ENCODE results near the gene UGT1A3.
"Not testable (repeated sequence)": the region's sequence is repeated elsewhere in the genome, so short reads cannot be mapped to it uniquely, and the experiment has no call there.

The UGT1A3 gene

GRCh38 chr2:233740870-233741269, 12.0 kb downstream of the UGT1A3 start:
- Mint-ChIP-seq H3K27me3 (peaks cover 22% of the 10 kb centered on the region), H3K9me3 (no peaks in the 10 kb centered on the region), H3K4me3 (no peak overlapping the region), H3K27ac (no peak overlapping the region), H3K36me3 (ENCODE audit: low read depth) (no peaks in the 10 kb centered on the region), H3K4me1 (ENCODE audit: low read depth) (no peaks in the 10 kb centered on the region)

DNA sequence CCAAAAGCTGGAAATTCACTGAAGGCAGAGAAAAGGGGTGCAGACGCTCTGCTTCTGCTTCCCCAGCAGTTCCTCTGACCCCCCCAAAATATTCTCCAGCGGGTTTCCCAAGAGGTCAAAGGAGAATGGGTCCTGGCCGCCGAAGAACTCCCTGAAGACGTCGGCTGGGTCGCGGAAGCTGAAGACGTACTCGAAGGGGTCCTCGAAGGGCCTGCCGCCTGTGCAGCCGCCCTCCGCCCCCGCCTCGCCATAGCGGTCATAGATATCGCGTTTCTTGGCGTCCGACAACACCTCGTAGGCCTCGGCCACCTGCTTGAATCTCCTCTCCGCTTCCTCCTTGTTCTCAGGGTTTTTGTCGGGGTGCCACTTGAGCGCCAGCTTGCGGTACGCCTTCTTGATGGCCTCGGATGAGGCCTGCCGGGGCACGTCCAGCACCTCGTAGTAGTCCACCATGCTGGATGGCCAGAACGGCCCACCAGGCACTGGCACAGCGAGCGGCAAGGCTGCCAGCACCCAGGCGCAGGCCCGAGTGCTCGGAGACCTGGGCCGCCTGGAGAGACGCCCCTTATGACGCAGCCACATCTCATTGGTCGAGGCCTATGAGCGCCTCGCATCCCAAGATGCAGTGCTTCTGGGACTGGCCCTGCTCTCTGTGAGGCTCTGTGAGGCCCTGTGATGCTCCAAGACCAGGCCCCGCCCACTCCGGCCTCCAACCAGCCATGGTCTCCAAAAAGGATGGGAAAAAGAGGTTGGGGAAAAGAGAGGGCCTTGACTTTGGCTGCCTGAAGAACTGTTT, 14.8 kb downstream of the UGT1A3 start:
- Mint-ChIP-seq H3K4me3 (no peak overlapping the region), H3K27ac (no peak overlapping the region), H3K9me3 (no peaks in the 10 kb centered on the region), H3K4me1 (ENCODE audit: low read depth) (no peaks in the 10 kb centered on the region), H3K27me3 (peaks cover 17% of the 10 kb centered on the region), H3K36me3 (ENCODE audit: low read depth) (no peaks in the 10 kb centered on the region)

- Mint-ChIP-seq H3K4me1 (ENCODE audit: low read depth) (no peaks in the 10 kb centered on the region), H3K9me3 (peaks cover 6% of the 10 kb centered on the region), H3K4me3 (no peak overlapping the region), H3K27ac (no peak overlapping the region), H3K27me3 (peaks cover 15% of the 10 kb centered on the region), H3K36me3 (ENCODE audit: low read depth) (no peaks in the 10 kb centered on the region)
Observed at GRCh38 chr2:233745073-233745755, 16.4 kb downstream of the UGT1A3 start.

DNA sequence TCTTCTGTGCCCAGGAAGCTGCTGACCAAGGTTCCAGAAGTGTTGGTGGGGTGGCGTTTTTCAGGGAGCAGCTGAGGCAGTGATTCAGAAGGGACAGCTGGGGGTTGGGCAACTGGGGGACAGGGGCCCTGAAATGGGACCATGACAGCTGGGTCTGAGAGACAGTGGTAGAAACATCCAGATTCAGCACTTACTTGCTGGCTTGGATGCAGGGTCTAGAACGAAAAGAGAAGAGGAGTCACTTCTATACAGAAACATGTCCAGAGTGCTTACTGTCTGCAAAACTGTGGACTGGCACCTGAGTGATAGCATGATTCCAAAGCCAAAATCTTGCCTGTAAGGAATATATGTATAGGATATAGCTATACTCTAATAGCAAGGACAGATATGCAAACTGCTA, 17.0 kb downstream of the UGT1A3 start:
- H3K27me3 Mint-ChIP-seq = peaks cover 13% of the 10 kb centered on the region
- not testable (repeated sequence) for H3K36me3 Mint-ChIP-seq (ENCODE audit: low read depth); H3K27ac Mint-ChIP-seq; H3K4me3 Mint-ChIP-seq; H3K9me3 Mint-ChIP-seq; H3K4me1 Mint-ChIP-seq (ENCODE audit: low read depth)

- Mint-ChIP-seq H3K4me1 (ENCODE audit: low read depth) (no peaks in the 10 kb centered on the region), H3K4me3 (no peak overlapping the region), H3K27ac (no peak overlapping the region), H3K36me3 (ENCODE audit: low read depth) (no peaks in the 10 kb centered on the region), H3K9me3 (peaks cover 10% of the 10 kb centered on the region), H3K27me3 (peaks cover 13% of the 10 kb centered on the region)
Observed at GRCh38 chr2:233746475-233747282, 17.8 kb downstream of the UGT1A3 start.

DNA sequence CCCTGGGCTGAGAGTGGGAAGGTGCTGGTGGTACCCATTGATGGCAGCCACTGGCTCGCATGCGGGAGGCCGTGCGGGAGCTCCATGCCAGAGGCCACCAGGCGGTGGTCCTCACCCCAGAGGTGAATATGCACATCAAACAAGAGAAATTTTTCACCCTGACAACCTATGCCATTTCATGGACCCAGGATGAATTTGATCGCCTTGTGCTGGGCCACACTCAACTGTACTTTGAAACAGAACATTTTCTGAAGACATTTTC, 18.4 kb downstream of the UGT1A3 start:
- H3K27me3 Mint-ChIP-seq = peaks cover 13% of the 10 kb centered on the region
- H3K27ac Mint-ChIP-seq = no peak overlapping the region
- no peaks in the 10 kb centered on the region for H3K4me1 Mint-ChIP-seq (ENCODE audit: low read depth)
- peaks cover 11% of the 10 kb centered on the region for H3K9me3 Mint-ChIP-seq
- no peaks in the 10 kb centered on the region for H3K36me3 Mint-ChIP-seq (ENCODE audit: low read depth)
- no peak overlapping the region for H3K4me3 Mint-ChIP-seq

- Mint-ChIP-seq H3K9me3 (peaks cover 11% of the 10 kb centered on the region), H3K27me3 (peaks cover 19% of the 10 kb centered on the region)
- not testable (repeated sequence) for H3K4me1 Mint-ChIP-seq (ENCODE audit: low read depth); H3K27ac Mint-ChIP-seq; H3K4me3 Mint-ChIP-seq; H3K36me3 Mint-ChIP-seq (ENCODE audit: low read depth)
Observed at GRCh38 chr2:233750689-233751088, 21.8 kb downstream of the UGT1A3 start.

DNA sequence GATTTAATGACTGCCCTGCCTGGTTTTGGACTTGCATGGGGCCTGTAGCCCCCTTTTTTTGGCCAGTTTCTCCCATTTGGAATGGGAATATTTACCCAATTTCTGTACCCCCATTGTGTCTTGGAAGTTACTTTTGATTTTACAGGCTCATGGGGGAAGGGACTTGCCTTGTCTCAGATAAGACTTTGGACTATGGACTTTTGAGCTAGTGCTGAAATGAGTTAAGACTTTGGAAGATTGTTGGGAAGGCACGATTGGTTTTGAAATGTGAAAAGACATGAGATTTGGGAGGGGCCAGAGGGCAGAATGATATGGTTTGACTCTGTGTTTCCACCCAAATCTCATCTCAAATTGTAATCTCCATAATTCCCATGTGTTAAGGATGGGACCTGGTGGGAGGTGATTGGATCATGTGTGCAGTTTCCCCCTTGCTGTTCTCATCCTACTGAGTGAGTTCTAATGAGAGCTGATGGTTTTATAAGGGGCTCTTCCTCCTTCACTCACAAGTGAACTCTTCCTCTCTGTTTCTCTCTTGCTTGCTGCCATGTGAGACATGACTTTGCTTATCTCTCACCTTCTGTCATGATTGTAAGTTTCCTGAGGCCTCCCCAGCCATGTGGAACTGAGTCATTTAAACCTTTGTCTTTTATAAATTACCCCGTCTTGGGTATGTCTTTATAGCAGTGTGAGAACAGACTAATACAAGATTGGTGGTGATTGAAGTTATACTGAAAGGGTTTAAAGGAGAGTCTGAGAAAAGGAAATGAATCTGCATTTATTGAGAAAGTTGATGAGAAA, 22.6 kb downstream of the UGT1A3 start:
- Mint-ChIP-seq H3K27me3 (peaks cover 19% of the 10 kb centered on the region), H3K9me3 (peaks cover 11% of the 10 kb centered on the region)
- not testable (repeated sequence) for H3K27ac Mint-ChIP-seq; H3K4me1 Mint-ChIP-seq (ENCODE audit: low read depth); H3K36me3 Mint-ChIP-seq (ENCODE audit: low read depth); H3K4me3 Mint-ChIP-seq

- H3K27me3 Mint-ChIP-seq = peaks cover 6% of the 10 kb centered on the region
- H3K27ac Mint-ChIP-seq = no peak overlapping the region
- no peak overlapping the region for H3K4me3 Mint-ChIP-seq
- no peaks in the 10 kb centered on the region for H3K36me3 Mint-ChIP-seq (ENCODE audit: low read depth)
- H3K9me3 Mint-ChIP-seq = peaks cover 7% of the 10 kb centered on the region
- H3K4me1 Mint-ChIP-seq (ENCODE audit: low read depth) = no peaks in the 10 kb centered on the region
Observed at GRCh38 chr2:233754872-233755611, 26.2 kb downstream of the UGT1A3 start.

DNA sequence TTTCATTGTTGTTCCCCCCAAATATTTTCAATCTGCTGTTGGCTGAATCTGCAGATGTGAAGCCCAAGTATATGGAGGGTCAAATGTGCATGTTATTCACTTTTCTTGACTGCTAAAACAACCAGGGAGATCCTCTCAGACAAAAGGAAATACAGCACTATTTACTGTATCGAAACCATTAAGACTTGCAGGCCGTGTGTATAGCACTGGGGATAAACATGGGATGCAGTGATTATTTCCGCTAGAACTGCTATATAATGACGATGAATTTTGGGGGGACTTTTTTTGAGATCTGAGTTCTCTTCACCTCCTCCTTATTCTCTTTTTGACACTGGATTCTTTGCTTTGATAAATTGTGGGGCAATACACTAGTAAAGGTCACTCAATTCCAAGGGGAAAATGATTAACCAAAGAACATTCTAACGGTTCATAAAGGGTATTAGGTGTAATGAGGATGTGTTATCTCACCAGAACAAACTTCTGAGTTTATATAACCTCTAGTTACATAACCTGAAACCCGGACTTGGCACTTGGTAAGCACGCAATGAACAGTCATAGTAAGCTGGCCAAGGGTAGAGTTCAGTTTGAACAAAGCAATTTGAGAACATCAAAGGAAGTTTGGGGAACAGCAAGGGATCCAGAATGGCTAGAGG, 27.7 kb downstream of the UGT1A3 start:
- H3K27me3 Mint-ChIP-seq = peaks cover 6% of the 10 kb centered on the region
- no peaks in the 10 kb centered on the region for H3K4me1 Mint-ChIP-seq (ENCODE audit: low read depth)
- H3K9me3 Mint-ChIP-seq = peaks cover 2% of the 10 kb centered on the region
- H3K27ac Mint-ChIP-seq = no peak overlapping the region
- H3K4me3 Mint-ChIP-seq = no peak overlapping the region
- no peaks in the 10 kb centered on the region for H3K36me3 Mint-ChIP-seq (ENCODE audit: low read depth)

DNA sequence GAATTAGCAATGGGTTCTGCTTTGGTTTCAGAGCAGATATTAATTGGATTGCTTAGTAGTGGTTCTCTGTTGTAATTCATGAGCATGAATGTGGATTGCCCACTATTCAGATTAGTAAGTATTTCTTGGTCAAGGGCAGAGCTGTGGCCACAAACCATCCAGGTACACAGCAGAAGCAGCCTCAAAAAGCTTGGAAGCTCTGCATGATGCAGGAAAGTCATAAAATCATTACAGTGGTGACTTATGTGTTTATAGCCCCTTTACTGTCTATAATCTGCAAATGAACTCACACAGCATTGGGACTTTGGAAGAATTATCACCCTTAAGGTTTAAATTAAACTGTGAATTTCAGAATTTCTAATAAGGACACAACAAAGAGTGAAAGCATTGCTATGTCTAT, 29.3 kb downstream of the UGT1A3 start:
- no peak overlapping the region for H3K27ac Mint-ChIP-seq
- peaks cover 4% of the 10 kb centered on the region for H3K27me3 Mint-ChIP-seq
- H3K4me1 Mint-ChIP-seq (ENCODE audit: low read depth) = no peaks in the 10 kb centered on the region
- H3K36me3 Mint-ChIP-seq (ENCODE audit: low read depth) = no peaks in the 10 kb centered on the region
- H3K9me3 Mint-ChIP-seq = no peaks in the 10 kb centered on the region
- H3K4me3 Mint-ChIP-seq = no peak overlapping the region

DNA sequence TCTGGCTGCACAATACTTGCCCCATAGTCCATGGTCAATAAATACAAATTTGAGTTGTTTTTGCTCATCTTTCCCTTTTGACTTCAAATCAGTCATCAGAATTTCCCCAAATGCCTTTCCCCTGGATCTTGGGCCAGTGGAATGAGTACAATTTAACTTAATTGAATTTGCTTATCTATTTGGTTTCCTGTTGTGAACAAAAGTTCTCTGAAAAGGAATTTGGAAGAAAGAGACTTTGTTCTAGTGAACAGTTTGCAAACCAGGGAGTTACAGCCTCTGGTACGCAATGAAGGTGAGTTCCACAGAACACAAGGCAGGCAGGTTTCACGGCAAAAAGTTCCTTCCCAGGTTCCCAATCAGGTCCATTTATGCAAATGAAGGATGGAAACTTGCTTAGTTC, 30.0 kb downstream of the UGT1A3 start:
- Mint-ChIP-seq H3K9me3 (no peaks in the 10 kb centered on the region), H3K27ac (no peak overlapping the region), H3K4me1 (ENCODE audit: low read depth) (no peaks in the 10 kb centered on the region), H3K4me3 (no peak overlapping the region), H3K36me3 (ENCODE audit: low read depth) (no peaks in the 10 kb centered on the region), H3K27me3 (peaks cover 11% of the 10 kb centered on the region)

- peaks cover 20% of the 10 kb centered on the region for H3K27me3 Mint-ChIP-seq
- H3K9me3 Mint-ChIP-seq = no peaks in the 10 kb centered on the region
- H3K4me1 Mint-ChIP-seq (ENCODE audit: low read depth) = no peaks in the 10 kb centered on the region
- no peaks in the 10 kb centered on the region for H3K36me3 Mint-ChIP-seq (ENCODE audit: low read depth)
- H3K4me3 Mint-ChIP-seq = no peak within 1 kb of the TSS
- no peak within 1 kb of the TSS for H3K27ac Mint-ChIP-seq
Observed at GRCh38 chr2:233760043-233760442, 31.2 kb downstream of the UGT1A3 start, which contains the start of gene UGT1A1. TSS of gene UGT1A1 (plus strand) at chr2:233760270. CDS start at chr2:233760288, 18 bp downstream.

Data from stimulated activated naive CD8-positive, alpha-beta T cell treated with anti-CD3 and anti-CD28 coated beads, Interleukin-15, Interleukin-2, amounts not matched to agents 100 ng/mL and 50 ng/mL, for 24 hours (primary cell).